ENCODE measurements around the gene DCST1. TPM values are rescaled to one million over a fixed set of nuclear protein-coding genes. Genes with fewer than 3 reads are reported as not detected.

Gene DCST1
- total and polyA plus RNA-seq, 2 experiments from 2014 or later, result 0.27 TPM; not detected in 1

- H3K36me3 ChIP-seq, result no peaks in the 10 kb centered on the region
- TF ChIP-seq, protein P1, sequence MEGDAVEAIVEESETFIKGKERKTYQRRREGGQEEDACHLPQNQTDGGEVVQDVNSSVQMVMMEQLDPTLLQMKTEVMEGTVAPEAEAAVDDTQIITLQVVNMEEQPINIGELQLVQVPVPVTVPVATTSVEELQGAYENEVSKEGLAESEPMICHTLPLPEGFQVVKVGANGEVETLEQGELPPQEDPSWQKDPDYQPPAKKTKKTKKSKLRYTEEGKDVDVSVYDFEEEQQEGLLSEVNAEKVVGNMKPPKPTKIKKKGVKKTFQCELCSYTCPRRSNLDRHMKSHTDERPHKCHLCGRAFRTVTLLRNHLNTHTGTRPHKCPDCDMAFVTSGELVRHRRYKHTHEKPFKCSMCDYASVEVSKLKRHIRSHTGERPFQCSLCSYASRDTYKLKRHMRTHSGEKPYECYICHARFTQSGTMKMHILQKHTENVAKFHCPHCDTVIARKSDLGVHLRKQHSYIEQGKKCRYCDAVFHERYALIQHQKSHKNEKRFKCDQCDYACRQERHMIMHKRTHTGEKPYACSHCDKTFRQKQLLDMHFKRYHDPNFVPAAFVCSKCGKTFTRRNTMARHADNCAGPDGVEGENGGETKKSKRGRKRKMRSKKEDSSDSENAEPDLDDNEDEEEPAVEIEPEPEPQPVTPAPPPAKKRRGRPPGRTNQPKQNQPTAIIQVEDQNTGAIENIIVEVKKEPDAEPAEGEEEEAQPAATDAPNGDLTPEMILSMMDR (IDR thresholded peaks at IDR 0.05; ENCODE audit: low read depth, low read length), result no peak
- H3K9me3 ChIP-seq (ENCODE audit: low read depth), result no peaks in the 10 kb centered on the region
- peaks cover 10% of the 10 kb centered on the region for H3K4me1 ChIP-seq (ENCODE audit: low read depth)
- H3K27ac ChIP-seq, result no peak overlapping the region
- H3K27me3 ChIP-seq, result peaks cover 26% of the 10 kb centered on the region
- peak in 1 of 2 donors; percentile 97 for DNase-seq (ENCODE audit: low read depth in 1 of 2, low spot score in 1 of 2)
- peak overlapping the region; percentile 45 for H3K4me3 ChIP-seq
Measured at GRCh38 chr1:155080312-155081228, 46.9 kb downstream of the DCST1 start.

- peaks cover 26% of the 10 kb centered on the region for H3K27me3 ChIP-seq
- peak overlapping the region; percentile 8 for H3K4me3 ChIP-seq
- peaks cover 10% of the 10 kb centered on the region for H3K4me1 ChIP-seq (ENCODE audit: low read depth)
Measured at GRCh38 chr1:155081472-155082300, 48.1 kb downstream of the DCST1 start.

DNA sequence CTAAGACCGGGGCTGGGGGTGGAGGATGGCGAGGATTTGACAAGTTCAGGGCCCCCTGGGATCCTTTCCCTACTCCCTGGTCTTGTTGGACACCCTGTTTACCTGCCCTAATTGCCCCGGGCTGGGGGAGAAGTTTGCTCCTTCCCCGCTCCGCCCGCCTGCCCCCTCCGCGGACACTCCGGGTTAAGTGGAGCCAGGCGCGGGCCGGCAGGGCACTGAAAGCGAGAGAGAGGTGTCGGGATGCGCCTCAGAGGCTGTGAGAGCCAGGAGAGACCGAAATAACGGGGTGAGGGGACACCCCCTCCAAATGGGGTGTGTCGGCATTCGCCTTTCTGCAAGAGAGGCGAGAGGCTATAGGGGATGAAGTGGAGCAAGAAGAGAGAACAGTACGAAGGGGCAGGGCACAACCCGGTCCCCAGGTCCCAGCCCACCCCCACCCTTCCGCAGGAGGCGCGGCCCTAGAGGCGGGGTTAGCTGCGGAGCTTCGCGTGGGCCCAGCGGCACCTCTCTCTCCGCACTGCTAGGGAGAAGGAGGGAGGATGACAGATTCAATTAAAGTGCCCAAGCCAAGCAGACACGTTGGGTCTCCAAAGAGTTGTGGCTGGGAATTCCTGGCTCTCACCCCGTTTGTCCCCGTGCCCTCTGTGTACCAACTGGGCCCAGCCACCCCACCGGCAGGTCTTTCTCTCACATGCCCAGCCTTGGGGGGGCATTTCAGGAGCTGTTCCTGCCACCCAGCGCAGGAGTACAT, 48.9 kb downstream of the DCST1 start:
- Histone ChIP-seq H3K27ac (no peak overlapping the region), H3K36me3 (no peaks in the 10 kb centered on the region), H3K4me3 (peak overlapping the region; percentile 8), H3K9me3 (ENCODE audit: low read depth) (no peaks in the 10 kb centered on the region), H3K4me1 (ENCODE audit: low read depth) (peaks cover 14% of the 10 kb centered on the region), H3K27me3 (peaks cover 26% of the 10 kb centered on the region)
- peak in 1 of 2 donors; percentile 23 for DNase-seq (ENCODE audit: low read depth in 1 of 2, low spot score in 1 of 2)
- TF ChIP-seq, protein P1 (IDR thresholded peaks at IDR 0.05; ENCODE audit: low read depth, low read length), result no peak

More at GRCh38 chr1:155081472-155082300, 48.1 kb downstream of the DCST1 start:
- DNase-seq (ENCODE audit: low read depth in 1 of 2, low spot score in 1 of 2), result peak in 1 of 2 donors; percentile 34
- H3K9me3 ChIP-seq (ENCODE audit: low read depth), result no peaks in the 10 kb centered on the region
- TF ChIP-seq, protein P1 (IDR thresholded peaks at IDR 0.05; ENCODE audit: low read depth, low read length), result no peak
- H3K36me3 ChIP-seq, result no peaks in the 10 kb centered on the region
- no peak overlapping the region for H3K27ac ChIP-seq

- H3K27me3 ChIP-seq, result peaks cover 26% of the 10 kb centered on the region
- peaks cover 15% of the 10 kb centered on the region for H3K4me1 ChIP-seq (ENCODE audit: low read depth)
- TF ChIP-seq, protein P1 (IDR thresholded peaks at IDR 0.05; ENCODE audit: low read depth, low read length), result no peak
- no peaks in the 10 kb centered on the region for H3K36me3 ChIP-seq
- no peaks in the 10 kb centered on the region for H3K9me3 ChIP-seq (ENCODE audit: low read depth)
- H3K27ac ChIP-seq, result no peak overlapping the region
- DNase-seq (ENCODE audit: low read depth in 1 of 2, low spot score in 1 of 2), result no peak
- no peak overlapping the region for H3K4me3 ChIP-seq
Measured at GRCh38 chr1:155083052-155083541, 49.5 kb downstream of the DCST1 start.
